Activated CD4-positive, alpha-beta T cell treated with anti-CD3 and anti-CD28 coated beads, Interleukin-2, amount 50 U/mL, for 1 hour (primary cell): ENCODE results near the gene MSRB3.

Experiments used
- DNase-seq: peaks from one replicate; pipeline ENCODE4 v3.0.0-alpha.2; 2020

Gene MSRB3

DNA sequence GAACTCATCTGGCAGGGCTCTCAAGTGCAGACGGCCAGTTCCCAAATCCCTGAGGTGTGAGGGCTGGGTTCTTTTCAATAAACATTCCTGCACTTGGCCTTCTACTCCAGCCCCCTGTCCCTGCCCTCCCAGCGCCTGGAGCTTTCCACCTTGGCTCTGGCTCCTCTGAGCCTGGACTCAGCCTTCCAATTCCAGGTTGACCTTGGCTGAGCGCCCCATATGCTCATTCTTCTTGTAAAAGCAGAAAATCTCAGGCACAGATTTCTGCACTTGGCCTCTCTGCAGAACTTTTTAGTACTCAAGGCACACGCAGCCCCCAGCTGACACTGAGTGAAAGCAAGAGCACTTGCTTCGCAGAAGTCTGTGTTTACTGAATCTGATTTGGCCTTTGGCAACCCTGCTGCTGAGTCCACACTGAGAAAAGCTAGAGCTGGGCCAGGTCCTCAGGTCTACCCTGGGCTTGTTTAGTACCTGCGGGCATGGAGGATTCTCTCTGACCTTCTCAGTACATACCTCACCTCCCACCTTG, 222.7 kb downstream of the MSRB3 start:
- no peak for DNase-seq

- no peak for DNase-seq
These were observed 223.5 kb downstream of the MSRB3 start for GRCh38 chr12:65501935-65502334.

DNA sequence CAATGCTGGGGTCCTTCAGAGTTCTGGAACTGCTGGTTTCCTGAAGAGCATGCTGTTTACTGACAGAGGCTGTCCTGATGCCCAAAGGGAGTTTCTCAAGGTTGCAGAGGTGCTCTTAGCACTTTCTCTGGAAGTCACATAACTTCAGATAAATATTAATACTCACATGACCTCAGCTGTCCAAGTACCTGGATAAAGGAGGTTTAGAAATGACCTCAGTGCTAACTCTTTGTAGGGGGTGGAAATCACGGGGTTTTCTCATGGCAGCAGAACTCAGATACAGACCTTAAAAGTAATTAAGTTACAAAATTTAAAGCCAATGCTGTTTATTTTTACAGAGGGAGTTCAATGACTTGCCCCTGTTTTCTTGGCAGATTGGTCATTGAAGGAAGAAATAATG, 225.9 kb downstream of the MSRB3 start:
- DNase-seq: no peak

DNA sequence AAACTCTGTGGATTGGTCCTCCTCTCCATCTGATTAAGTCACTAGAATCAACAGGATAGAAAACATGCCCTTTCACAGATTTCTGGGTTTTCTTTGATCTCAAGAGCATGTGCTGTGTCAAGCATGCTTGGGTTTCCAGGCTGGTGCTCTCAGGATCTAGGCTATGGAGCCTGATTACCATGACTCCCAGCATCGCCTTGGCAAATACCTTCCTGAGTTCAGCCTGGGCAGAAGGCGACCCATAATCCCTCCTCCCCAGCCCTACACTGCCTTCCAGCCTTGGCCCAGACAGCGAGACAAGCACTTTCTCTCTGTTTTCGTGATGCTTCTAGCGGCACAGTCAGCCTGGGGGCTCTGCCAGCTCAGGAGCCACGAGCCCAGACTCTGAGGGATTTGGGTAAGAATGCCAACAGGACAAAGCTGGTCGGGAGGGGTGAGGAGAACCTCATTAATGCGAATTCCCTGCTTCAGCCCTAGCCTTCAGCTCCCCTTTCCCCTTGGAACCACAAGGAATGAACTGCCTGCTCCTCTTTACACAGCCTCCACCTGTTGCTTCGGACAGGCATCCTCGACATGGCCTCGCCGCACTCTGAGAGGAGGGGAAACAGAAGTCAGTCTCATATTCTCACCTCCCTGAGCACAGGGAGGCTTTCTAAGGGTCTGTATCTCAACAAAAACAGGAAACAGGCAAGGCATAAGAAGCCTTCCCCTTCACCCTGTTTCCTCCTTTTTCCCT, 227.1 kb downstream of the MSRB3 start:
- no peak for DNase-seq

GRCh38 chr12:65508276-65509035, 230.0 kb downstream of the MSRB3 start:
- no peak for DNase-seq

- no peak for DNase-seq
These were observed 231.5 kb downstream of the MSRB3 start for GRCh38 chr12:65510007-65510406.

DNA sequence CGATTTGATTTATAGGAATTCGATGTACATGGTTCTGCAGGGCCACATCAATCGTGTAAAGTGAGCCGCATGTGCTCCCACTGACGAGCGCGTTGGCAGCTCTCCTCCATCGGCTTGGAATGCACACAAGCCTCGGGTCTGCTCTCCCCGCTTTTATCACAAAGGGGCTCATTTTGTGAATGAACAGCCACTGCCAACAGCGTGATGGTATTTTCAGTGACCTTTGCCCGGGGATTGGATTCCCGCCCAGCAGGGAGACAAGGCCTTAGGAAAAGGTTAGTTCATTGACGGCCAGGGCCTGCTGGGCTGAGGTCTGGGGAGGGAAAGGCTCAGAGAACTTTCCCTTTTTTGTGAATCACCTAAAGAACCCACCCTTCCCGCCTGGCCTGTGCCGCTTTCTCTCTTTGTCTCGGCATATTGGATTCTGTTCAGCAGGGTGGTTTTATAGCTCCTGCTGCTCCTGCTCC, 232.1 kb downstream of the MSRB3 start:
- no peak for DNase-seq

GRCh38 chr12:65511134-65511834, 232.8 kb downstream of the MSRB3 start:
- DNase-seq: no peak

GRCh38 chr12:65511912-65512311, 233.4 kb downstream of the MSRB3 start:
- DNase-seq: no peak
